A673 (cell line): ENCODE results near the gene SPRED2. TPM values are rescaled to one million over a fixed set of nuclear protein-coding genes. Genes with fewer than 3 reads are reported as not detected.

Experiments used
- BruUV-seq: library from RNA; stranded (reverse); fragments of 400-500 nt; replicated peaks from 2 replicates; lab custom pipeline; 2021; lab: Mats Ljungman, UMichigan
- CTCF ChIA-PET: fragments of 300-600 bp; sonication (Branson Sonifier 250); formaldehyde crosslinking; loops from one replicate; lab custom pipeline; 2022; ENCODE audit warnings: antibody characterized with exemption; lab: Charles Lee
- POLR2A ChIA-PET: fragments of 300-600 bp; sonication (Branson Sonifier 250); formaldehyde crosslinking; loops from one replicate; lab custom pipeline; 2022; ENCODE audit warnings: antibody characterized with exemption; ENCODE audit not compliant: low non-redundant PET; lab: Charles Lee
- DNase-seq: peaks from one replicate; pipeline ENCODE4 v3.0.0-alpha.2; 2015; ENCODE audit warnings: low spot score
- H3K27ac ChIP-seq: fragments of 200-600 bp; sonication (generic); 2 replicates; pipeline ENCODE4 v1.5.1; 2016; ENCODE audit warnings: mixed run types, low read depth, mild to moderate bottlenecking, mixed read lengths, antibody characterized with exemption, low read length; ENCODE audit not compliant: poor library complexity, severe bottlenecking
- H3K27me3 ChIP-seq: fragments of 200-600 bp; sonication (generic); replicated peaks from 2 replicates; pipeline ENCODE4 v1.6.1; 2017; ENCODE audit warnings: mixed run types, low read depth, mild to moderate bottlenecking, mixed read lengths, antibody characterized with exemption, low read length; ENCODE audit not compliant: insufficient read depth, poor library complexity
- H3K36me3 ChIP-seq: fragments of 200-600 bp; sonication (generic); 2 replicates; pipeline ENCODE4 v1.6.1; 2016; ENCODE audit warnings: mixed run types, mild to moderate bottlenecking, mixed read lengths, antibody characterized with exemption, low read length; ENCODE audit not compliant: insufficient read depth, poor library complexity, severe bottlenecking
- H3K4me1 ChIP-seq: fragments of 200-600 bp; sonication (generic); 2 replicates; pipeline ENCODE4 v1.6.1; 2017; ENCODE audit warnings: mixed run types, mild to moderate bottlenecking, mixed read lengths, antibody characterized with exemption, low read length; ENCODE audit not compliant: insufficient read depth, poor library complexity, severe bottlenecking
- H3K4me3 ChIP-seq: fragments of 200-600 bp; sonication (generic); 2 replicates; pipeline ENCODE4 v1.5.1; 2016; ENCODE audit warnings: low read depth, mixed run types, mild to moderate bottlenecking, mixed read lengths, low read length; ENCODE audit not compliant: poor library complexity, severe bottlenecking
- H3K9me3 ChIP-seq: fragments of 200-600 bp; sonication (generic); 2 replicates; pipeline ENCODE4 v1.6.1; 2016; ENCODE audit warnings: mixed run types, low read depth, mild to moderate bottlenecking, mixed read lengths, antibody characterized with exemption, low read length; ENCODE audit not compliant: poor library complexity, severe bottlenecking
- EZH2 ChIP-seq: fragments of 200-600 bp; sonication (generic); IDR thresholded peaks from 2 replicates; pipeline ENCODE4 v1.6.1; 2017; ENCODE audit warnings: borderline replicate concordance, low read depth, mild to moderate bottlenecking, mixed read lengths, antibody characterized with exemption, low read length; ENCODE audit not compliant: poor library complexity, severe bottlenecking
- intact Hi-C: fragments of 100-400 bp; cut with micrococcal nuclease; formaldehyde crosslinking; loops from one replicate; pipeline ENCODE4 v1.10.0; 2022; ENCODE audit not compliant: unreplicated experiment
- total RNA-seq: library from RNA; stranded (reverse); gene quantifications from 2 replicates; pipeline ENCODE4 v1.2.3, GENCODE V29; 2021
- TF ChIP-seq, protein P1 (sequence below): fragments of 300-800, 200-600 bp; sonication (generic); conservative IDR thresholded peaks from 2 replicates; pipeline ENCODE4 v1.5.1; 2017; ENCODE audit warnings: low read depth, mild to moderate bottlenecking, antibody characterized with exemption, low read length, moderate library complexity, mixed read lengths

The SPRED2 gene
- total RNA-seq, 1 experiment from 2014 or later: 79.4 TPM

DNA sequence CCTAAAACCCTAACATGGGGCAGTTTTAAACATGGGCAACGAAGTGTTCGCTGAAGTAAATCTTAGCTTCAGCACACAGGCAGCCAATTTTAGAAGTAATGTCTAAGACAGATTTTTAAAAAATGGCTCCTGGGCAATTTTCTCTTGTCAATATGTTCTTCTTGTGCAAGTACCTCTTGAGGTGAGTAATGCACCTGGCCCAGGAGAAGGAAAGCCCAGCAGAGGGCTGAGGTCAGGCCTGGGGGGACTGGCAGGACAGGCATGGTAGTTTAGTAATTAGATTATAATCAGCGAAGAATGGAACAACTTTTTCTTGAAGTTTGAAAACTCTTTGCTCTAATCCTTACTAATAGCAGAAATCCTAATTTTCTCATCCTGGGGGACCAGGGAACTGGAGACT is 77.6 kb downstream of the SPRED2 start:
- no TSS peak for BruUV-seq

DNA sequence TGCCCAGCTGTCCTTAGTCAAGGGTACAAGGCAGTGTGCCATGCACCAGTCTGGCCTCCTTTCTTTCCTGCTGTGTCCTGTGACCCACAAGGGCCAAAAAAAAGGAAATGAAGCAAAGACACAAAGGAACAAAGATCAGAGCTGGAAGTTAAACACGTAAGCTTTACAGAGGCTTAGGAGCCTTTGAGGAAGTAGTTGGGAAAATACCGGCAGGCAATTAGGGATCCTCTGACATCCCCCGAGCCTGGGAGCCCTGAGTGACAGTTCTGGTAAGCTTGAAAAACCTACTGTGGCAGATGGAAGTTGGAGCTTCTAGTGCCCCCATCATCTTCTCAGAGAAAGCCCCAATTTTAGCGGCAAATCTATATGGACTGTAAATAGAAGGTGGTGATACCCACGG is 78.5 kb downstream of the SPRED2 start:
- CTCF ChIA-PET: no interaction called here
- DNase-seq: no peak
- intact Hi-C loops: loop anchor here (5.0 kb wide), 1 partner anchor 78 kb away; the partner anchor contains the start of gene SPRED2

More for the DNA sequence above, 77.6 kb downstream of the SPRED2 start:
- intact Hi-C loops: loop anchor here (5.0 kb wide), 1 partner anchor 78 kb away; the partner anchor contains the start of gene SPRED2
- H3K27me3 ChIP-seq: no peaks in the 10 kb centered on the region
- no peak overlapping the region for H3K27ac ChIP-seq
- H3K36me3 ChIP-seq: no peaks in the 10 kb centered on the region
- no peak for TF ChIP-seq EZH2
- TF ChIP-seq, protein P1, sequence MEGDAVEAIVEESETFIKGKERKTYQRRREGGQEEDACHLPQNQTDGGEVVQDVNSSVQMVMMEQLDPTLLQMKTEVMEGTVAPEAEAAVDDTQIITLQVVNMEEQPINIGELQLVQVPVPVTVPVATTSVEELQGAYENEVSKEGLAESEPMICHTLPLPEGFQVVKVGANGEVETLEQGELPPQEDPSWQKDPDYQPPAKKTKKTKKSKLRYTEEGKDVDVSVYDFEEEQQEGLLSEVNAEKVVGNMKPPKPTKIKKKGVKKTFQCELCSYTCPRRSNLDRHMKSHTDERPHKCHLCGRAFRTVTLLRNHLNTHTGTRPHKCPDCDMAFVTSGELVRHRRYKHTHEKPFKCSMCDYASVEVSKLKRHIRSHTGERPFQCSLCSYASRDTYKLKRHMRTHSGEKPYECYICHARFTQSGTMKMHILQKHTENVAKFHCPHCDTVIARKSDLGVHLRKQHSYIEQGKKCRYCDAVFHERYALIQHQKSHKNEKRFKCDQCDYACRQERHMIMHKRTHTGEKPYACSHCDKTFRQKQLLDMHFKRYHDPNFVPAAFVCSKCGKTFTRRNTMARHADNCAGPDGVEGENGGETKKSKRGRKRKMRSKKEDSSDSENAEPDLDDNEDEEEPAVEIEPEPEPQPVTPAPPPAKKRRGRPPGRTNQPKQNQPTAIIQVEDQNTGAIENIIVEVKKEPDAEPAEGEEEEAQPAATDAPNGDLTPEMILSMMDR: no peak
- ChIA-PET CTCF (no interaction called here), POLR2A (interaction anchor here (0.6 kb wide), 1 partner anchor 1890 kb away, joined by 3 read pairs; no protein-coding TSS in a partner anchor)
- DNase-seq: no peak
- H3K9me3 ChIP-seq: no peaks in the 10 kb centered on the region
- H3K4me3 ChIP-seq: no peak overlapping the region
- H3K4me1 ChIP-seq: peaks cover 57% of the 10 kb centered on the region

DNA sequence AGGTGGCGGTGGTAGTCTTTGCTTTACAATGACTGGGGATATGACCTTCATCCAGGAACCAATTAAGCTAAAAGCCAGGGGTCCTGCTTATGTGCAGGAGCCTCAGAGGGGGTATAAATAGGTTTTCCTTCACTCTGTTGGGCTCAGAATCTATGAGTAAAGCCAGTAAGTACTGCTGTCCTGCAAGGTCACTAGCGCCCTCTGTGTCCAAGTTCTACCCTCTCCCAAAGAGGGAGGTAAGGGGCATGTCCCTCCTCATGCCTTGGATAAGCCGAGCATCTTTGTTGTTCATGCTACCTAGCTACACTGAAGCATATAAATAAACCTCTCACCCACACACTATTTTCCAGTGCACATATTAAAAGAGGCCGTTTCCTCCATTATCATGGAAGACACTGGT is 79.4 kb downstream of the SPRED2 start:
- H3K27me3 ChIP-seq: no peaks in the 10 kb centered on the region
- CTCF ChIA-PET: no interaction called here
- POLR2A ChIA-PET: no interaction called here
- H3K36me3 ChIP-seq: no peaks in the 10 kb centered on the region
- no peak overlapping the region for H3K4me3 ChIP-seq
- H3K4me1 ChIP-seq: peaks cover 59% of the 10 kb centered on the region
- no peak for DNase-seq
- H3K9me3 ChIP-seq: no peaks in the 10 kb centered on the region
- no TSS peak for BruUV-seq
- H3K27ac ChIP-seq: no peak overlapping the region
- intact Hi-C loops: loop anchor here (5.0 kb wide), 1 partner anchor 79 kb away; the partner anchor contains the start of gene SPRED2
- TF ChIP-seq, protein P1: no peak; the same call in 1 of the 2 replicates
- TF ChIP-seq EZH2: no peak

More for the DNA sequence above, 78.5 kb downstream of the SPRED2 start:
- H3K9me3 ChIP-seq: no peaks in the 10 kb centered on the region
- H3K4me1 ChIP-seq: peaks cover 59% of the 10 kb centered on the region
- no peaks in the 10 kb centered on the region for H3K27me3 ChIP-seq
- TF ChIP-seq, protein P1: no peak
- TF ChIP-seq EZH2: no peak
- no peak overlapping the region for H3K4me3 ChIP-seq
- BruUV-seq: no TSS peak
- POLR2A ChIA-PET: no interaction called here
- H3K36me3 ChIP-seq: no peaks in the 10 kb centered on the region
- H3K27ac ChIP-seq: no peak overlapping the region
